GM21381 (cell line): Measurements from ENCODE around the gene TTC33.

ENCODE experiments used
- ATAC-seq: cut with Tn5 transposase; IDR thresholded peaks from one replicate; pipeline ENCODE4 v1.9.1; 2021; ENCODE audit warnings: mild to moderate bottlenecking, moderate library complexity; ENCODE audit not compliant: unreplicated experiment

The TTC33 gene

GRCh38 chr5:40619421-40619820, 136.3 kb downstream of the TTC33 start:
- ATAC-seq = no peak

- no peak for ATAC-seq
Measured at GRCh38 chr5:40618926-40619325, 136.8 kb downstream of the TTC33 start.

- ATAC-seq = peak; percentile 77
Measured at GRCh38 chr5:40616781-40617180, 139.0 kb downstream of the TTC33 start.

DNA sequence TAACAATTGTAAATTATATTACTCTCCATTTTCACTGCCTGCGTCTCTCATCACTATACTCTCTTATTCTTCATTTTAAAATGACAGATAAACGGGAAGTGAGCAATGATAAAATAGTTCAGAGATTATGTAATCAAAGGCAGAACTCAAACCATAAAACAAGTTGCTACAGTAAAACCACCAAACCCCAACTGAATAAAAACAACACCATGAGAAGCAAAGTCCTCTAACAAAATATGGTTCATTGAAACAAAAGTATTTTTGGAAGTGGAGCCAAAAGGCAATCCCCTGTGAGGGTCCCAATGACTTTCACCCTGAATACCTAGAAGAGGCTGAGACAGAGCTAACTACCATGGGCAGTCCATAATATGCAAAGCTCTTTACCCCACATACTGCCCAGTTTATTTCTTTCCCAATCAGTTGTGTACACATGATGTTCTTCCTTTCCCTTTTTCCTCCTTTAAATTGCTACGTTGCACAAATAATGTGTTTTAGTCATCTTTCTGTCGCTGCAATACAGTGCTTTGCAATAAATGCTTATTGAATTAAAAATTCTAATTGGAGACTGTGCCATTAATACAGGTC, 140.1 kb downstream of the TTC33 start:
- no peak for ATAC-seq

DNA sequence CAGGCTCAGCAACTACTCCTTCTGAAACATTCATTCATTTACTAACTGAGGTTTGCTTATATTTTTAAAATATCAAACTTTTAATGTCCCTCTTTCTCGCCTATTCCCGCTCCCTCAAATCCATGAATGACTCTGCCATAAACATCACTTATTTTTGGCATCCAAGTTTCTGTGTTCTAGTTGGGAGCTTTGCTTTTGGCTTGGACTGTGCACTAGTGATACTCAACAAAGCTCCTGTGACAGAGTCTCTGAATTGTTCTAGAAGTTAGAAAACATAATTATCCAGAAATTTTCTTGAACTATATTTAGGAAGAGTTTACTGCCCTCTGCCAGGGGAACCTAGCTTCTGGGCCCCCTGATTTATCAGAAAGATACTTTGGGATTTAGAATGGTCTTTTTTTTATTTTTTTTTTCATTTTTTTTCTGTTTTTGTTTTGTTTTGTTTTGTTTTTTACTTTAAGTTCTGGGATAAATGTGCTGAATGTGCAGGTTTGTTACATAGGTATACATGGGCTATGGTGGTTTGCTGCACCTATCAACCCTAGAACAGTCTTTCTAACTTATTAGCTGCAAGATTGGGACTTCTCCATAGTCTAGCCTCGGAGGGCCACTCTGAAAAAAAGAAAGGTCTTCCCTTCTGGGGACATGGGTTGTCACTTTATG, 140.7 kb downstream of the TTC33 start:
- ATAC-seq = no peak

DNA sequence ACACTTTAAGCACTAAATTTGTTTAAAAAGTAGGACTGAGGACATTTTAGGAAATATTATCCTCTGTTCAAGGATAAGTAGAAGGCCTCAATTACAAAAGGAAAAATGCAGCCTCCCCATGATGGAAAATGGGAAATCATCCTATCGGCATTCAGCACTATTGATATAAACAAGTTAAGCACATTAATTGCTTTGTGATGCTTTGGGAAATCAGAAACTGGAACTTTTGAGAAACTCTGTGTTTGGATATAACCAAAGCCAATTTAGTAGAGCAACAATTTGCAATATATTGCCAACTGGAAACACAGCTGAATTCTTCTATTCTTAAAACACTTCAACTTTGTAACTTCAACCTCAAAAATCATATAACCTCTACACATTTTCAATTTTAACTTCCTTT, 141.3 kb downstream of the TTC33 start:
- ATAC-seq = no peak

GRCh38 chr5:40607202-40607601, 148.6 kb downstream of the TTC33 start:
- no peak for ATAC-seq

- ATAC-seq = no peak
Measured at GRCh38 chr5:40606077-40606765, 149.5 kb downstream of the TTC33 start.

DNA sequence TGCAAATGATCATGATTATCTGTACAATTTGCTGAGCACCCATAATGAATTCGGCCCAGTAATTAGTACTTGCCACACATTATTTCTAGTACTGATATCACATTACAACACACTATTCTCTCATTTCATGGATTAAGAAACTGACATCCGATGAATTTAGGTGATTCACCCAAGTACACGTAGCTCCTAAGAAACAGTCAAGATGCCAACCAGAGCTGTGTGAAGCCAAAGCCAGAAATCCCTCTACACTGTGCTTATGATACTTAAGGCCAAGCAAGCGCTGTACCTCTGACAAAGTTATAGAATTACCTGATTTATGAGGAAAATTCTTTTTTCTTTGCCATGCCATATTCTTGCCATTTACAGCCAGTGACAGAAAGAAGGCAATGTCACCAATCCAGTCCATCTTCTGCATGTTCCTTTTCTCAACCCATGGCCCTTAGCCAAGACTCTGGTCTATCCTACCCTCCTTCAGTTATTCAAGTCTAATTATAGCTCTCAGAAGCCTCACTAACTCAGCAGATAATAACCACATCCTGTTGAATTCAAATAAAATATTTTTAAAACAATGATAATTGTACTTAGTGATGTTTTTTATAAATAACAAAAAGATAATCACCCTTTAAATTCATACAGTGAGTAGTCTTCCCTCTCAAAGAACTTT, 150.3 kb downstream of the TTC33 start:
- ATAC-seq = no peak

DNA sequence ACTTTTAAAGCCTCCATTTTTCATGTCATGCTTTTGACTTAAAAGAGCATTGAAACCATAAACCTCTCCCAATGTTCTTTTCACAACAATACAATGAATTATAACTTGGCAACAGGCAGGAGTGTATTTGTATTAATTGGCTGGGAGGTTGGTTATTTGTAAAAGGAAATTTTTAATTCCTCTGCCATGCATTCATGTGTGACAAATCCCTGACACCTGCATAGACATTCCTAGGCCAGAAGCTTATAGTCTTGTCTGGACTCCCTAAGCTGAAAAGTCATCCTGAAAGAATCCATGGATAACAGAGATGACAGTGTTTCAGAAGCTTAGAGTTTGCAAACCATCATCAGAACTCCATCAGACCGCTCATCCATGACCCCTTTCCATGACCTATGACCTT, 152.4 kb downstream of the TTC33 start:
- ATAC-seq = no peak

GRCh38 chr5:40601198-40601868, 154.4 kb downstream of the TTC33 start:
- ATAC-seq = no peak

DNA sequence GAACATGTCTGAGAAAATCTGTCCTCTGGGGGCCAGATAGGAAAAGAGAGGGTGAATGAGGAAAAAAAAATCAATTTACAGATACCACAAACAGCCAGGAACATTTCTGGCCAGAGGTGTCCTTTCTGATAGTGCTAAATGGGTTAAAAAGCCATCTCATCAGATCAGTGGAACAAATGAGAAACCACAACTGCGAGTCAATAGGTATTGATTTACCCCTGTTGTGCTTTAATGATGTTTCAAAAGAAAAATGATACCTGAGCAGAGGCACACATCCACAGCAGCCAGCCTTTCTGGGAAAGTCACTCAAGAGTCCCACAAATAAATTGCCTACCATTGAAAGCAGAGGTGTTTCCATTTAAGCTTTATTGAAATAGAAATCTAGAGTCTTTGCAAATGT, 155.4 kb downstream of the TTC33 start:
- no peak for ATAC-seq

DNA sequence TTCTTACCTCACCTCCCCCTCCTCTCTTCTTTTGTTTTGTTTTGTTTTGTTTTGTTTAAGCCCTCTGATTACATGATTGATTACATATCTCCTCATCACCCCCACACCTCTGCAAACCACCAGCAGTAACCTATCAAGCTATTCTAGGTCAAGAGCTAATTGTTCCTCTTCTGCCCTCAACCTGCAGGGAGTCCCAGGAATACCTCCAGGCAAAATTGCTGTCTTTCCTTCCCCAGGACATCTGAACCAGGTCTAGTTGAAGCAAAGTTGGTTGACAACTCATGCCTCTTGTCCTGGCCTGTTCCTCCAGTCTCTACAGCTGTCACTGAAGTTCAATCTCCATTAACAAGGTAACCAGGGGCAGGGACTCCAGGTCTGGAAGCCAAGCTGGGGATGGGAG, 156.1 kb downstream of the TTC33 start:
- ATAC-seq = no peak

DNA sequence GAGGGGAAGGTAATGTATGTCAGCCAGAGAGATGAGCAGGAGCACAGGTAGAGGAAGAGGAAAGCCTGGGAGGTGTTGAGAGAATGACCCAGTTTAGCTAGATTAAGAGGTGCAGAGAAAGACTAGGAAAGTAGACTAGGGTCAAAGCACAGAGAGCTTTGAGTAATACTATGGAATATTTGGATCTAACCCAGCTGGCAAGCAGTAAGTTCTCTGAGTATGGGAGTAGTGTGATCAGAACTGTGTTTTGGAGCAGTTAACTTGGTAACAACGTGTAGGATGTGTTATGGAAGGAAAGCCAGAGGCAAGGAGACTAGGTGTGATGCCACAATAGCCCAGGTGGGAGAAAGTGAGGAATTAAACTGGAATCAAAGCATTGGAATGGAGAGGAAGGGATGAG, 160.9 kb downstream of the TTC33 start:
- no peak for ATAC-seq

GRCh38 chr5:40591727-40592396, 163.9 kb downstream of the TTC33 start:
- peak; percentile 87 for ATAC-seq

DNA sequence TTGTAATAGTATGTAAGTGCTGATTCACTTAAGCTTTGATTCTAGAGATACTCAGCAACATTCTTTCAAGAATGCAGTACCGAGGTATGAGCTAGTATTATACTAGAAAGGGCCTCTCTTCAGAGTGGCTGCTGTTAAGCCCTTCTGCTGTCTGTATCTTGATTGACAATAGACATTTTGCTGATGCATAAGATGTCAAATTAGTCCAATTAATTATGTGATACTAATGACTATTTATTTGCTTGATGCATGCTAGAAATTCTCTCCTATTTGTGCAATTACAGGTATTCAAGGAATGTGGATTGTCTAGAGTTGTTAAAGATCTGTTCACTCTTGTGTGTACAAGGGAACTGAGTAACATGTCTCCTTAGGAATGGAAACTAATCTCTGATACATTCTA, 168.4 kb downstream of the TTC33 start:
- no peak for ATAC-seq

GRCh38 chr5:40585537-40586267, 170.1 kb downstream of the TTC33 start:
- ATAC-seq = no peak

DNA sequence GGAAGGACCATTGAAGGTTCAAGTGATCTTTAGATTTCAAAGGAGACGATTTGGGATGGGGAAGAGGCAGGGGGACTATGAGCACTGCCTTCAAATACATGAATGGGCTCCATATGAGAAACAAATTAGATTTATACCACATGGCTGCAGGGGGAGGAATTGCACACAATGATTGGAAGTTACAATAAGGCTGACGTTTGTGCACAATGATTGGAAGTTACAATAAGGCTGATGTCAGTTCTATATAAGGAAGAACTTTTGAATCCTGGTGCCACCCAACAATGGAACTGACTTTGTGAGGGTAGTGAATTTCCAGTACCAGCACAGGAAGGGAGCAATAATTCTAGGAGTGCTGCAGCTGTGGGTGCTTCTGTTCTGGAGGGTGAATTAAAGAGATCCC, 171.7 kb downstream of the TTC33 start:
- no peak for ATAC-seq

- peak; percentile 89 for ATAC-seq
Measured at GRCh38 chr5:40578501-40579451, 177.0 kb downstream of the TTC33 start.
